HEK293 (cell line): ENCODE data around the gene SINHCAF.

ENCODE experiments used
- CTCF ChIA-PET: fragments of 350-600 bp; formaldehyde crosslinking; extraction: SDS; loops from one replicate; lab custom pipeline; 2021; ENCODE audit warnings: antibody characterized with exemption; lab: Yijun Ruan, JAX
- POLR2A ChIA-PET: fragments of 300-600 bp; formaldehyde crosslinking; extraction: SDS; loops from one replicate; lab custom pipeline; 2020; ENCODE audit warnings: antibody characterized with exemption, inconsistent platforms; lab: Yijun Ruan, JAX
- H3K27ac ChIP-seq: fragments of 200-500 bp; sonication (Bioruptor generic); 2 replicates; pipeline ENCODE4 v1.5.1; 2014; ENCODE audit warnings: low read depth, low read length, control low read depth, inconsistent platforms; ENCODE audit errors: extremely low read depth
- H3K36me3 ChIP-seq, 2 experiments: fragments of 200-500 bp in 1 of 2; sonication (Bioruptor generic) in 1 of 2; 1 replicate in 1 of 2; 2 replicates in 1 of 2; pipeline ENCODE4 v1.5.1; 2014 to 2017; ENCODE audit warnings: inconsistent platforms in 2 of 2, low read length in 2 of 2; ENCODE audit not compliant: control insufficient read depth in 2 of 2, insufficient read depth in 1 of 2
- H3K4me1 ChIP-seq: fragments of 200-500 bp; sonication (Bioruptor generic); 2 replicates; pipeline ENCODE4 v1.5.1; 2014; ENCODE audit warnings: mild to moderate bottlenecking, low read length, inconsistent platforms; ENCODE audit not compliant: control insufficient read depth, insufficient read depth
- H3K4me3 ChIP-seq: 2 replicates; pipeline ENCODE4 v1.5.1; 2011; ENCODE audit warnings: low read depth, mild to moderate bottlenecking, control low read depth, low read length, moderate library complexity
- H3K9me3 ChIP-seq: fragments of 200-500 bp; sonication (Bioruptor generic); 2 replicates; pipeline ENCODE4 v1.5.1; 2014; ENCODE audit warnings: low read depth, low read length, inconsistent platforms; ENCODE audit not compliant: control insufficient read depth, insufficient read depth
- MYNN ChIP-seq: fragments of 450-650 bp; formaldehyde crosslinking; IDR thresholded peaks from 2 replicates; pipeline ENCODE4 v1.5.1; 2016; ENCODE audit warnings: missing biosample characterization, missing genetic modification characterization, borderline replicate concordance
- PRDM2 ChIP-seq: fragments of 450-650 bp; formaldehyde crosslinking; IDR thresholded peaks from 2 replicates; pipeline ENCODE4 v1.5.1; 2016; ENCODE audit warnings: missing biosample characterization, missing genetic modification characterization, borderline replicate concordance
- REPIN1 ChIP-seq: fragments of 450-650 bp; formaldehyde crosslinking; IDR thresholded peaks from 2 replicates; pipeline ENCODE4 v1.5.1; 2017; ENCODE audit warnings: missing biosample characterization, missing genetic modification characterization, low read depth
- TCF7L2 ChIP-seq: IDR thresholded peaks from 2 replicates; pipeline ENCODE4 v1.6.1; 2011; ENCODE audit warnings: low read depth, mild to moderate bottlenecking, inconsistent platforms, low read length, moderate library complexity, borderline replicate concordance
- ZBTB21 ChIP-seq: fragments of 450-650 bp; formaldehyde crosslinking; IDR thresholded peaks from 2 replicates; pipeline ENCODE4 v1.5.1; 2017; ENCODE audit warnings: missing biosample characterization, missing genetic modification characterization
- ZNF18 ChIP-seq: fragments of 450-650 bp; formaldehyde crosslinking; IDR thresholded peaks from 2 replicates; pipeline ENCODE4 v1.5.1; 2016; ENCODE audit warnings: missing biosample characterization, missing genetic modification characterization
- ZNF223 ChIP-seq: fragments of 450-650 bp; formaldehyde crosslinking; IDR thresholded peaks from 2 replicates; pipeline ENCODE4 v1.5.1; 2016; ENCODE audit warnings: missing biosample characterization, missing genetic modification characterization
- ZNF280C ChIP-seq: fragments of 450-650 bp; formaldehyde crosslinking; IDR thresholded peaks from 2 replicates; pipeline ENCODE4 v1.5.1; 2016; ENCODE audit warnings: missing biosample characterization, missing genetic modification characterization
- ZNF354C ChIP-seq: fragments of 450-650 bp; formaldehyde crosslinking; IDR thresholded peaks from 2 replicates; pipeline ENCODE4 v1.5.1; 2016; ENCODE audit warnings: missing biosample characterization, missing genetic modification characterization, low read depth, borderline replicate concordance
- ZNF391 ChIP-seq: fragments of 450-650 bp; formaldehyde crosslinking; IDR thresholded peaks from 2 replicates; pipeline ENCODE4 v1.5.1; 2016; ENCODE audit warnings: low read depth, missing biosample characterization, missing genetic modification characterization, borderline replicate concordance
- ZNF416 ChIP-seq: fragments of 450-650 bp; formaldehyde crosslinking; IDR thresholded peaks from 2 replicates; pipeline ENCODE4 v1.5.1; 2016; ENCODE audit warnings: missing biosample characterization, missing genetic modification characterization
- ZNF449 ChIP-seq: fragments of 450-650 bp; formaldehyde crosslinking; IDR thresholded peaks from 2 replicates; pipeline ENCODE4 v1.5.1; 2017; ENCODE audit warnings: missing biosample characterization, mild to moderate bottlenecking, missing genetic modification characterization, moderate library complexity
- ZNF518A ChIP-seq: fragments of 450-650 bp; formaldehyde crosslinking; conservative IDR thresholded peaks from 2 replicates; pipeline ENCODE4 v1.5.1; 2016; ENCODE audit warnings: low read depth, missing biosample characterization, missing genetic modification characterization
- ZNF521 ChIP-seq: fragments of 450-650 bp; formaldehyde crosslinking; IDR thresholded peaks from 2 replicates; pipeline ENCODE4 v1.5.1; 2017; ENCODE audit warnings: missing biosample characterization, mild to moderate bottlenecking, missing genetic modification characterization
- ZNF776 ChIP-seq: fragments of 450-650 bp; formaldehyde crosslinking; IDR thresholded peaks from 2 replicates; pipeline ENCODE4 v1.5.0; 2017; ENCODE audit warnings: missing biosample characterization, missing genetic modification characterization, borderline replicate concordance

SINHCAF gene

GRCh38 chr12:31248337-31248736 is 77.6 kb downstream of the SINHCAF start (continued):
- TF ChIP-seq ZNF18 (tag by site-specific recombination): no peak
- TF ChIP-seq, all 188 proteins: peak for 0

- Histone ChIP-seq H3K36me3 (no peaks in the 10 kb centered on the region), H3K27ac (no peak overlapping the region), H3K4me1 (no peaks in the 10 kb centered on the region), H3K4me3 (no peak overlapping the region)
- CTCF ChIA-PET: interaction anchor here (0.7 kb wide), 1 partner anchor 128 kb away, joined by 3 read pairs; no protein-coding TSS in a partner anchor
- POLR2A ChIA-PET: no interaction called here
- no peak for TF ChIP-seq TCF7L2
- no peak for TF ChIP-seq ZNF776
- TF ChIP-seq ZNF521 (tag by site-specific recombination): no peak
- no peak for TF ChIP-seq ZNF391
- no peak for TF ChIP-seq ZNF280C (tag by site-specific recombination)
- no peak for TF ChIP-seq REPIN1 (tag by site-specific recombination)
- no peak for TF ChIP-seq ZNF449 (tag by site-specific recombination)
- TF ChIP-seq ZNF416: no peak
- TF ChIP-seq, all 188 proteins: peak for 0
- no peaks in the 10 kb centered on the region for H3K9me3 ChIP-seq
Measured at GRCh38 chr12:31246470-31246850, 79.5 kb downstream of the SINHCAF start.

- ChIA-PET CTCF (interaction anchor here (0.7 to 1.5 kb wide), 2 partner anchors 26 to 127 kb away, joined by 3 read pairs; no protein-coding TSS in a partner anchor), POLR2A (no interaction called here)
- Histone ChIP-seq H3K27ac (no peak overlapping the region), H3K4me3 (no peak overlapping the region), H3K4me1 (no peaks in the 10 kb centered on the region), H3K36me3 (no peaks in the 10 kb centered on the region), H3K9me3 (no peaks in the 10 kb centered on the region)
- TF ChIP-seq ZNF223 (no peak), ZNF354C (tag by site-specific recombination) (no peak), ZBTB21 (tag by site-specific recombination) (no peak), MYNN (tag by site-specific recombination) (no peak), ZNF518A (tag by site-specific recombination) (no peak), PRDM2 (tag by site-specific recombination) (no peak)
Measured at GRCh38 chr12:31245822-31246469, 80.0 kb downstream of the SINHCAF start.
